Keratinocyte (primary cell): ENCODE results near the gene ACBD4.

Experiments used
- EZH2 ChIP-seq: IDR thresholded peaks from one replicate; pipeline ENCODE4 v1.6.1; 2012; ENCODE audit warnings: inconsistent platforms, mild to moderate bottlenecking, low read length, moderate library complexity
- TF ChIP-seq, protein P1 (sequence below), 3 experiments: IDR thresholded peaks in 1 of 3; conservative IDR thresholded peaks in 1 of 3; optimal IDR thresholded peaks in 1 of 3; 2 replicates in 2 of 3; 3 replicates in 1 of 3; pipeline versions ENCODE3 to v1.5.1; 2011; ENCODE audit warnings: low read length in 3 of 3, mild to moderate bottlenecking in 3 of 3, moderate library complexity in 2 of 3, control low read depth in 1 of 3, inconsistent platforms in 1 of 3; ENCODE audit not compliant: insufficient read depth in 2 of 3; ENCODE audit errors: extremely low read depth in 1 of 3

DNA sequence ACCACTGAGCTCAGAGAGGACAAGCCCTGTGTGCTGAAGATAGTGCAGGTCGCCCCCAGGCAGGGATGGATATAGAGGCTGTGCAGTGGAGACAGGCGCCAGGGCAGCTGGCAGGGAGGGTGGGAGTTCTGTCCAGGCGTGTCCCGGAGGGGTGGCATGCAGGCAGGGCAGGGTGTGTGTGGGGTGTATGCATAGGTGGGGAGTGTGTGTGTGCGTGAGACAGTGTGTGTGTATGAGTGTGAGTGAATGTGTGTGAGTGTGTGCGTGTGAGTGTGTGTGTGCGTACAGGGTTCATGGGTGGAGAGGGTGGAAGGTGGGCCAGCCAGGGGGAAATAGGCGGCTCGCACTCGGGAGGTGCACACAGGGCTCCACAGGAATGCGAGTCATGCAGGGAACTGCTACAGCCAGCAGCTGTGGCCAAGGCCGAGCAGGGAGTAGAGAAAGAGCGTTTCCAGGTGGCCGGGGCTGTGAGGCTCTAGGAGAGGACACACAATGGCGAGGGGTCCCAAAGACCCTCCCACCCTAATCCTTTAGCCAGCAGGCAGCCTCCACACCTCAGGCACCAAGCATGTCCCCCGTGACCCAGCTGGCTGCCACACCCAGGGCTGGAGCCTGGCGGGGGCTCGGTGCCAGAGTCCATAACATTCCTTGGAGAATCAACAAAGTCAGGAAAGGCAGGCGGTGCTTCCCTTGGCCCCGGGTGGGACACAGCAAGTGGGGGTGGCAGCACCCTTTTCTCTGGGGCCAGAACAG is 7.8 kb upstream of the ACBD4 start:
- TF ChIP-seq, protein P1, sequence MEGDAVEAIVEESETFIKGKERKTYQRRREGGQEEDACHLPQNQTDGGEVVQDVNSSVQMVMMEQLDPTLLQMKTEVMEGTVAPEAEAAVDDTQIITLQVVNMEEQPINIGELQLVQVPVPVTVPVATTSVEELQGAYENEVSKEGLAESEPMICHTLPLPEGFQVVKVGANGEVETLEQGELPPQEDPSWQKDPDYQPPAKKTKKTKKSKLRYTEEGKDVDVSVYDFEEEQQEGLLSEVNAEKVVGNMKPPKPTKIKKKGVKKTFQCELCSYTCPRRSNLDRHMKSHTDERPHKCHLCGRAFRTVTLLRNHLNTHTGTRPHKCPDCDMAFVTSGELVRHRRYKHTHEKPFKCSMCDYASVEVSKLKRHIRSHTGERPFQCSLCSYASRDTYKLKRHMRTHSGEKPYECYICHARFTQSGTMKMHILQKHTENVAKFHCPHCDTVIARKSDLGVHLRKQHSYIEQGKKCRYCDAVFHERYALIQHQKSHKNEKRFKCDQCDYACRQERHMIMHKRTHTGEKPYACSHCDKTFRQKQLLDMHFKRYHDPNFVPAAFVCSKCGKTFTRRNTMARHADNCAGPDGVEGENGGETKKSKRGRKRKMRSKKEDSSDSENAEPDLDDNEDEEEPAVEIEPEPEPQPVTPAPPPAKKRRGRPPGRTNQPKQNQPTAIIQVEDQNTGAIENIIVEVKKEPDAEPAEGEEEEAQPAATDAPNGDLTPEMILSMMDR (optimal IDR thresholded peaks at IDR 0.05 in 1 of 3, IDR thresholded peaks at IDR 0.05 in 1 of 3, conservative IDR thresholded peaks at IDR 0.05 in 1 of 3; ENCODE audit: extremely low read depth in 1 of 3, insufficient read depth in 2 of 3, low read length in 3 of 3) = no peak
- TF ChIP-seq EZH2 = no peak
